DND-41 (cell line): ENCODE data around the gene MEX3C.

Source experiments
- ATAC-seq: fragments of 200-7000 bp; cut with Tn5 transposase; 3 replicates; pipeline ENCODE4 v1.9.1; 2021; ENCODE audit warnings: low read depth; ENCODE audit not compliant: insufficient read depth
- DNase-seq: peaks from one replicate; pipeline ENCODE4 v3.0.0-alpha.2; 2020
- H2AFZ ChIP-seq: 2 replicates; pipeline ENCODE4 v1.6.0; 2012; ENCODE audit warnings: low read depth, low read length
- H3K27ac ChIP-seq: 2 replicates; pipeline ENCODE4 v1.5.1; 2012; ENCODE audit warnings: low read length, inconsistent platforms
- H3K27me3 ChIP-seq: fragments of 200-600 bp; sonication (generic); 2 replicates; pipeline ENCODE4 v1.6.0; 2012; ENCODE audit warnings: low read length, mild to moderate bottlenecking, inconsistent platforms; ENCODE audit not compliant: insufficient read depth, poor library complexity
- H3K36me3 ChIP-seq: 2 replicates; pipeline ENCODE4 v1.5.1; 2012; ENCODE audit warnings: low read length, inconsistent platforms; ENCODE audit not compliant: insufficient read depth
- H3K4me1 ChIP-seq: 2 replicates; pipeline ENCODE4 v1.5.1; 2012; ENCODE audit warnings: mild to moderate bottlenecking, low read length; ENCODE audit not compliant: insufficient read depth
- H3K4me2 ChIP-seq: 2 replicates; pipeline ENCODE4 v1.6.0; 2012; ENCODE audit warnings: mild to moderate bottlenecking, moderate library complexity, low read length, inconsistent platforms; ENCODE audit not compliant: insufficient read depth
- H3K4me3 ChIP-seq, 2 experiments: fragments of 200-600 bp in 1 of 2; shearing (Covaris generic) in 1 of 2; 2 replicates each; pipeline ENCODE4 v1.5.1; 2012 to 2016; ENCODE audit warnings: inconsistent platforms in 2 of 2, low read length in 2 of 2, mild to moderate bottlenecking in 2 of 2, low read depth in 1 of 2, moderate library complexity in 1 of 2
- H3K79me2 ChIP-seq: 2 replicates; pipeline ENCODE4 v1.6.0; 2012; ENCODE audit warnings: low read length, inconsistent platforms; ENCODE audit not compliant: insufficient read depth
- H3K9ac ChIP-seq: 2 replicates; pipeline ENCODE4 v1.6.0; 2012; ENCODE audit warnings: low read depth, mild to moderate bottlenecking, inconsistent platforms, low read length, moderate library complexity
- H3K9me3 ChIP-seq: 2 replicates; pipeline ENCODE4 v1.5.1; 2012; ENCODE audit warnings: low read length, moderate library complexity, mild to moderate bottlenecking, inconsistent platforms; ENCODE audit not compliant: insufficient read depth, severe bottlenecking
- H4K20me1 ChIP-seq: 2 replicates; pipeline ENCODE4 v1.6.0; 2012; ENCODE audit warnings: low read length; ENCODE audit not compliant: insufficient read depth
- CTCF ChIP-seq: IDR thresholded peaks from 2 replicates; pipeline ENCODE4 v1.5.1; 2012; ENCODE audit warnings: borderline replicate concordance, low read length, moderate library complexity, mild to moderate bottlenecking; ENCODE audit not compliant: poor library complexity, severe bottlenecking; ENCODE audit errors: extremely low read depth
- EZH2 ChIP-seq: IDR thresholded peaks from 3 replicates; pipeline ENCODE4 v1.6.1; 2012; ENCODE audit warnings: borderline replicate concordance, low read depth, mild to moderate bottlenecking, moderate library complexity, low read length, inconsistent platforms; ENCODE audit not compliant: severe bottlenecking

Gene MEX3C

GRCh38 chr18:51227660-51228059, 30.2 kb upstream of the MEX3C start:
- DNase-seq (no peak), ATAC-seq (no peak)
- Histone ChIP-seq H3K79me2 (no peaks in the 10 kb centered on the region), H4K20me1 (no peaks in the 10 kb centered on the region), H3K4me1 (no peaks in the 10 kb centered on the region), H3K36me3 (no peaks in the 10 kb centered on the region), H3K4me3 (no peak overlapping the region), H3K27ac (no peak overlapping the region), H3K27me3 (peaks cover 17% of the 10 kb centered on the region), H2AFZ (no peak overlapping the region), H3K9ac (no peak overlapping the region), H3K9me3 (no peaks in the 10 kb centered on the region), H3K4me2 (no peak overlapping the region)
- TF ChIP-seq EZH2 (no peak), CTCF (no peak)

- Histone ChIP-seq H3K4me1 (no peaks in the 10 kb centered on the region), H4K20me1 (no peaks in the 10 kb centered on the region), H3K27ac (no peak overlapping the region), H2AFZ (no peak overlapping the region), H3K4me3 (no peak overlapping the region), H3K4me2 (no peak overlapping the region), H3K27me3 (peaks cover 12% of the 10 kb centered on the region), H3K79me2 (no peaks in the 10 kb centered on the region), H3K9me3 (no peaks in the 10 kb centered on the region), H3K36me3 (no peaks in the 10 kb centered on the region), H3K9ac (no peak overlapping the region)
- TF ChIP-seq EZH2 (no peak), CTCF (no peak)
- ATAC-seq (no peak), DNase-seq (no peak)
Measured at GRCh38 chr18:51226587-51227350, 29.3 kb upstream of the MEX3C start.

GRCh38 chr18:51226068-51226467, 28.6 kb upstream of the MEX3C start:
- no peaks in the 10 kb centered on the region for H3K4me1 ChIP-seq
- no peak overlapping the region for H3K27ac ChIP-seq
- H4K20me1 ChIP-seq = no peaks in the 10 kb centered on the region
- no peaks in the 10 kb centered on the region for H3K9me3 ChIP-seq
- no peak overlapping the region for H3K9ac ChIP-seq
- H2AFZ ChIP-seq = no peak overlapping the region
- no peak overlapping the region for H3K4me3 ChIP-seq
- H3K79me2 ChIP-seq = no peaks in the 10 kb centered on the region
- no peak for DNase-seq
- peaks cover 9% of the 10 kb centered on the region for H3K27me3 ChIP-seq
- no peaks in the 10 kb centered on the region for H3K36me3 ChIP-seq
- H3K4me2 ChIP-seq = no peak overlapping the region
- TF ChIP-seq CTCF = no peak
- TF ChIP-seq EZH2 = no peak
- no peak for ATAC-seq
